WTC11 (cell line): Measurements from ENCODE around the gene MIS18BP1. TPM values are rescaled to one million over a fixed set of nuclear protein-coding genes. Genes with fewer than 3 reads are reported as not detected.

Source experiments
- ATAC-seq: fragments of 200-7000 bp; cut with Tn5 transposase; 2 replicates; pipeline ENCODE4 v1.10.0; 2021; ENCODE audit warnings: mild to moderate bottlenecking, moderate library complexity
- CTCF ChIA-PET: fragments of 300-600 bp; sonication (Branson Sonifier 250); formaldehyde crosslinking; loops from one replicate; lab custom pipeline; 2021; ENCODE audit warnings: antibody characterized with exemption; lab: Charles Lee
- POLR2A ChIA-PET: fragments of 350-600 bp; sonication (Branson Sonifier 250); formaldehyde crosslinking; loops from one replicate; lab custom pipeline; 2021; ENCODE audit warnings: antibody characterized with exemption; lab: Charles Lee
- DNase-seq: peaks from one replicate; pipeline ENCODE4 v3.0.0; 2021; ENCODE audit warnings: low spot score
- H3K27ac Mint-ChIP-seq: 2 replicates; pipeline ENCODE4 v1.8.0; 2021; ENCODE audit warnings: mixed read lengths
- H3K27me3 Mint-ChIP-seq: 2 replicates; pipeline ENCODE4 v1.8.0; 2021; ENCODE audit warnings: low read depth, mild to moderate bottlenecking, moderate library complexity, mixed read lengths
- H3K36me3 Mint-ChIP-seq: 2 replicates; pipeline ENCODE4 v1.8.0; 2021; ENCODE audit warnings: mixed read lengths
- H3K4me1 Mint-ChIP-seq: 2 replicates; pipeline ENCODE4 v1.8.0; 2022; ENCODE audit warnings: mixed read lengths
- H3K4me3 Mint-ChIP-seq: 2 replicates; pipeline ENCODE4 v1.8.0; 2021; ENCODE audit warnings: mild to moderate bottlenecking, moderate library complexity, mixed read lengths
- H3K9me3 Mint-ChIP-seq: 2 replicates; pipeline ENCODE4 v1.8.0; 2021; ENCODE audit warnings: mixed read lengths
- CBFB ChIP-seq: sonication (generic); formaldehyde crosslinking; IDR thresholded peaks from 2 replicates; pipeline ENCODE4 v1.8.1; 2022; ENCODE audit warnings: mild to moderate bottlenecking, low read depth, missing genetic modification reagents
- CTCF ChIP-seq: fragments of 200-600 bp; IDR thresholded peaks from 2 replicates; pipeline ENCODE4 v1.8.0; 2022; ENCODE audit warnings: antibody characterized with exemption
- E2F4 ChIP-seq: sonication (generic); formaldehyde crosslinking; IDR thresholded peaks from 2 replicates; pipeline ENCODE4 v1.8.1; 2022; ENCODE audit warnings: low read depth, mild to moderate bottlenecking, moderate library complexity, missing genetic modification reagents, borderline replicate concordance
- FOXK1 ChIP-seq: sonication (generic); formaldehyde crosslinking; IDR thresholded peaks from 2 replicates; pipeline ENCODE4 v1.8.0; 2022; ENCODE audit warnings: mild to moderate bottlenecking, moderate library complexity, missing genetic modification reagents
- GABPB1 ChIP-seq: sonication (generic); formaldehyde crosslinking; IDR thresholded peaks from 2 replicates; pipeline ENCODE4 v1.8.1; 2023; ENCODE audit warnings: mild to moderate bottlenecking, missing genetic modification reagents
- GTF2I ChIP-seq: fragments of 250-450 bp; sonication (Bioruptor Pico); conservative IDR thresholded peaks from 2 replicates; pipeline ENCODE4 v1.4.0; 2021; ENCODE audit warnings: mild to moderate bottlenecking
- HMGXB4 ChIP-seq: sonication (generic); formaldehyde crosslinking; IDR thresholded peaks from 2 replicates; pipeline ENCODE4 v1.8.1; 2023; ENCODE audit warnings: mild to moderate bottlenecking, moderate library complexity, missing genetic modification reagents
- IRF2 ChIP-seq: sonication (generic); formaldehyde crosslinking; IDR thresholded peaks from 2 replicates; pipeline ENCODE4 v1.8.0; 2022; ENCODE audit warnings: low read depth, missing genetic modification reagents, borderline replicate concordance
- JUN ChIP-seq: sonication (generic); formaldehyde crosslinking; IDR thresholded peaks from 2 replicates; pipeline ENCODE4 v1.8.0; 2023; ENCODE audit warnings: mild to moderate bottlenecking, missing genetic modification reagents
- MYBL2 ChIP-seq: sonication (generic); formaldehyde crosslinking; IDR thresholded peaks from 2 replicates; pipeline ENCODE4 v1.8.1; 2023; ENCODE audit warnings: mild to moderate bottlenecking, moderate library complexity, missing genetic modification reagents
- OVOL2 ChIP-seq: fragments of 250-450 bp; sonication (Bioruptor Pico); IDR thresholded peaks from 2 replicates; pipeline ENCODE4 v1.9.0; 2021; ENCODE audit warnings: mild to moderate bottlenecking, borderline replicate concordance
- TCF7 ChIP-seq: sonication (generic); formaldehyde crosslinking; IDR thresholded peaks from 2 replicates; pipeline ENCODE4 v1.8.0; 2022; ENCODE audit warnings: mild to moderate bottlenecking, low read depth, missing genetic modification reagents, moderate library complexity
- TEAD1 ChIP-seq: sonication (generic); formaldehyde crosslinking; IDR thresholded peaks from 2 replicates; pipeline ENCODE4 v1.8.0; 2022; ENCODE audit warnings: mild to moderate bottlenecking, missing genetic modification reagents
- TEAD4 ChIP-seq: sonication (generic); formaldehyde crosslinking; IDR thresholded peaks from 2 replicates; pipeline ENCODE4 v1.8.0; 2022; ENCODE audit warnings: mild to moderate bottlenecking, missing genetic modification reagents
- USF2 ChIP-seq: sonication (generic); formaldehyde crosslinking; IDR thresholded peaks from 2 replicates; pipeline ENCODE4 v1.8.1; 2023; ENCODE audit warnings: mild to moderate bottlenecking, missing genetic modification reagents, moderate library complexity
- ZBTB21 ChIP-seq: sonication (generic); formaldehyde crosslinking; IDR thresholded peaks from 2 replicates; pipeline ENCODE4 v1.8.1; 2023; ENCODE audit warnings: mild to moderate bottlenecking, missing genetic modification reagents, borderline replicate concordance
- ZBTB43 ChIP-seq: sonication (generic); formaldehyde crosslinking; IDR thresholded peaks from 2 replicates; pipeline ENCODE4 v1.8.1; 2023; ENCODE audit warnings: mild to moderate bottlenecking, missing genetic modification reagents
- ZNF317 ChIP-seq: sonication (generic); formaldehyde crosslinking; IDR thresholded peaks from 2 replicates; pipeline ENCODE4 v1.8.1; 2023; ENCODE audit warnings: low read depth, mild to moderate bottlenecking, moderate library complexity, missing genetic modification reagents, borderline replicate concordance
- ZNF396 ChIP-seq: fragments of 250-450 bp; sonication (Bioruptor Pico); IDR thresholded peaks from 2 replicates; pipeline ENCODE4 v1.8.0; 2021; ENCODE audit warnings: mild to moderate bottlenecking, moderate library complexity, borderline replicate concordance
- total RNA-seq: library from RNA; stranded (reverse); gene quantifications from 3 replicates; pipeline ENCODE4 v1.2.3, GENCODE V29; 2021
- TF ChIP-seq, protein P1 (sequence below): sonication (generic); formaldehyde crosslinking; conservative IDR thresholded peaks from 2 replicates; pipeline ENCODE4 v1.8.1; 2022; ENCODE audit warnings: mild to moderate bottlenecking, missing genetic modification reagents

Gene MIS18BP1
- total RNA-seq, 1 experiment from 2014 or later: 65.7 TPM

GRCh38 chr14:45271858-45272537 lies 19.0 kb upstream of the MIS18BP1 start:
- H3K9me3 Mint-ChIP-seq: no peaks in the 10 kb centered on the region
- no peak for TF ChIP-seq GABPB1 (CRISPR knock-in tag)
- TF ChIP-seq IRF2 (CRISPR knock-in tag): no peak
- TF ChIP-seq JUN (CRISPR knock-in tag): no peak
- TF ChIP-seq GTF2I (CRISPR knock-in tag): no peak
- no peak for TF ChIP-seq TCF7 (CRISPR knock-in tag)
- no peak for TF ChIP-seq OVOL2 (CRISPR knock-in tag)
- TF ChIP-seq CTCF: no peak
- TF ChIP-seq MYBL2: no peak
- H3K27me3 Mint-ChIP-seq: peaks cover 17% of the 10 kb centered on the region
- no peaks in the 10 kb centered on the region for H3K4me1 Mint-ChIP-seq
- ChIA-PET CTCF (interaction anchor here (2.9 kb wide), 1 partner anchor 19 kb away, joined by 10 read pairs; the partner anchor contains the start of gene MIS18BP1), POLR2A (interaction anchor here (1.0 kb wide), 1 partner anchor 20 kb away, joined by 5 read pairs; no protein-coding TSS in a partner anchor)
- H3K36me3 Mint-ChIP-seq: no peaks in the 10 kb centered on the region
- ATAC-seq (no peak), DNase-seq (no peak)
- H3K4me3 Mint-ChIP-seq: no peak overlapping the region
- H3K27ac Mint-ChIP-seq: no peak overlapping the region

DNA sequence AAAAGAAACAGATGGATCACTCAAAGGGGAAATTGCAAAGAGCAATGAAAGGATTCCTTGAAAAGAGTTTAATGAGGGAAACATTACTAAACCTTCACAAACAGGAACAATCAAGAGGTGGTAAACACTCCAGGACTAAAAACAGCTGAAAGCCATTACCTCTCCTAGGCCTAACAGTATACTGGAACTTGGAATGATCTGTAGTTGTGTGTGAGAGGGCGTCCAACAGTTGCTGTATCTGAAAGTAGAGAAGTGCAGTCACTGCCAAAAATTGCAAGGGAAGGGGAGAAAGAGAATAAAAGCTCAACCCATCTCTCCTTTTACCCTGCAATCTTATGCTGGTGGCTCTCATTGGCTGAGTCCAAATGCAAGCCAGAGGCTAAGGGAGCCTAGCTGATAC lies 17.0 kb upstream of the MIS18BP1 start:
- no peak overlapping the region for H3K27ac Mint-ChIP-seq
- H3K9me3 Mint-ChIP-seq: no peaks in the 10 kb centered on the region
- no peaks in the 10 kb centered on the region for H3K4me1 Mint-ChIP-seq
- DNase-seq: no peak
- no peak for TF ChIP-seq CBFB (CRISPR knock-in tag)
- TF ChIP-seq ZBTB43 (CRISPR knock-in tag): no peak
- TF ChIP-seq JUN (CRISPR knock-in tag): no peak
- TF ChIP-seq, all 79 proteins: peak for 0
- Mint-ChIP-seq H3K36me3 (no peaks in the 10 kb centered on the region), H3K27me3 (peaks cover 14% of the 10 kb centered on the region), H3K4me3 (no peak overlapping the region)
- ATAC-seq: no peak
- CTCF ChIA-PET: interaction anchor here (0.6 to 5.0 kb wide), 4 partner anchors 11 to 356 kb away, joined by 3 to 22 read pairs (median 5); partner anchors contain the start of gene MIS18BP1
- POLR2A ChIA-PET: no interaction called here

- Mint-ChIP-seq H3K4me1 (no peaks in the 10 kb centered on the region), H3K27me3 (peaks cover 18% of the 10 kb centered on the region), H3K4me3 (no peak overlapping the region), H3K36me3 (no peaks in the 10 kb centered on the region), H3K9me3 (peaks cover 7% of the 10 kb centered on the region), H3K27ac (no peak overlapping the region)
- TF ChIP-seq, protein P1, sequence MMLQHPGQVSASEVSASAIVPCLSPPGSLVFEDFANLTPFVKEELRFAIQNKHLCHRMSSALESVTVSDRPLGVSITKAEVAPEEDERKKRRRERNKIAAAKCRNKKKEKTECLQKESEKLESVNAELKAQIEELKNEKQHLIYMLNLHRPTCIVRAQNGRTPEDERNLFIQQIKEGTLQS (CRISPR knock-in tag): no peak
- ChIA-PET POLR2A (no interaction called here), CTCF (interaction anchor here (1.4 to 5.0 kb wide), 3 partner anchors 14 to 418 kb away, joined by 3 to 22 read pairs (median 4); partner anchors contain the start of gene MIS18BP1)
- DNase-seq (no peak), ATAC-seq (no peak)
Measured at GRCh38 chr14:45267071-45267470, 14.1 kb upstream of the MIS18BP1 start.

- Mint-ChIP-seq H3K27ac (no peak overlapping the region), H3K9me3 (peaks cover 39% of the 10 kb centered on the region), H3K36me3 (peaks cover 17% of the 10 kb centered on the region), H3K27me3 (peaks cover 10% of the 10 kb centered on the region), H3K4me1 (peaks cover 4% of the 10 kb centered on the region), H3K4me3 (no peak overlapping the region)
- POLR2A ChIA-PET: no interaction called here
- CTCF ChIA-PET: no interaction called here
- DNase-seq (no peak), ATAC-seq (no peak)
- TF ChIP-seq ZNF317 (CRISPR knock-in tag) (no peak), E2F4 (CRISPR knock-in tag) (no peak), IRF2 (CRISPR knock-in tag) (no peak), HMGXB4 (CRISPR knock-in tag) (no peak), ZNF396 (CRISPR knock-in tag) (no peak), TEAD4 (CRISPR knock-in tag) (no peak), TEAD1 (CRISPR knock-in tag) (no peak), FOXK1 (CRISPR knock-in tag) (no peak), OVOL2 (CRISPR knock-in tag) (no peak), USF2 (CRISPR knock-in tag) (no peak), ZBTB21 (CRISPR knock-in tag) (no peak)
Measured at GRCh38 chr14:45262637-45263036, 9.6 kb upstream of the MIS18BP1 start.
